ENCODE measurements around the gene METTL15.

GRCh38 chr11:28100665-28101064, 7.5 kb upstream of the METTL15 start:
- TF ChIP-seq POLR2A (IDR thresholded peaks at IDR 0.05) (no peak), CTCF (IDR thresholded peaks at IDR 0.05) (no peak)
